H1 (cell line): ENCODE results near the gene SMARCD2. TPM values are rescaled to one million over a fixed set of nuclear protein-coding genes. Genes with fewer than 3 reads are reported as not detected.

Source experiments
- BACH1 ChIP-seq: IDR thresholded peaks from 2 replicates; pipeline ENCODE4 v1.6.1; 2012; ENCODE audit warnings: low read length, improper control_type of control experiment
- CHD2 ChIP-seq: IDR thresholded peaks from 2 replicates; pipeline ENCODE4 v1.6.1; 2012; ENCODE audit warnings: low read length, improper control_type of control experiment
- CREB1 ChIP-seq: IDR thresholded peaks from 2 replicates; pipeline ENCODE4 v1.6.1; 2012; ENCODE audit warnings: inconsistent platforms
- GABPA ChIP-seq: IDR thresholded peaks from 2 replicates; pipeline ENCODE4 v1.6.1; 2011; ENCODE audit warnings: mild to moderate bottlenecking, low read length, moderate library complexity, borderline replicate concordance; ENCODE audit not compliant: insufficient read depth
- GTF2F1 ChIP-seq: IDR thresholded peaks from 2 replicates; pipeline ENCODE4 v1.6.1; 2012; ENCODE audit warnings: low read depth, low read length, improper control_type of control experiment, borderline replicate concordance
- JUN ChIP-seq: IDR thresholded peaks from 2 replicates; pipeline ENCODE4 v1.6.1; 2011; ENCODE audit warnings: low read depth, mild to moderate bottlenecking, improper control_type of control experiment, low read length
- RBBP5 ChIP-seq: IDR thresholded peaks from 2 replicates; pipeline ENCODE4 v1.7.1; 2012; ENCODE audit warnings: low read depth, mild to moderate bottlenecking, inconsistent platforms, low read length, moderate library complexity, borderline replicate concordance
- RNF2 ChIP-seq: fragments of 200-900, 300-1000 bp; sonication (generic); IDR thresholded peaks from 2 replicates; pipeline ENCODE4 v1.7.1; 2016; ENCODE audit warnings: borderline replicate concordance, low read depth, mild to moderate bottlenecking, antibody characterized with exemption, low read length; ENCODE audit not compliant: poor library complexity, severe bottlenecking; ENCODE audit errors: missing control alignments
- RXRA ChIP-seq: IDR thresholded peaks from 2 replicates; pipeline ENCODE4 v1.6.1; 2011; ENCODE audit warnings: low read depth, mild to moderate bottlenecking, low read length, moderate library complexity; ENCODE audit not compliant: insufficient read depth
- SAP30 ChIP-seq: fragments of 300-600 bp; sonication (generic); IDR thresholded peaks from 2 replicates; pipeline ENCODE4 v1.7.1; 2012; ENCODE audit warnings: low read length, moderate library complexity, mild to moderate bottlenecking, inconsistent platforms; ENCODE audit not compliant: insufficient read depth, insufficient replicate concordance
- SIX5 ChIP-seq: IDR thresholded peaks from 2 replicates; pipeline ENCODE4 v1.6.1; 2011; ENCODE audit warnings: mild to moderate bottlenecking, low read depth, low read length
- SRF ChIP-seq: IDR thresholded peaks from 2 replicates; pipeline ENCODE4 v1.6.1; 2011; ENCODE audit warnings: mild to moderate bottlenecking, low read depth, low read length, moderate library complexity
- polyA plus RNA-seq, 7 experiments: library from polyadenylated mRNA; depleted of rRNA in 3 of 7; stranded (reverse) in 5 of 7; unstranded in 2 of 7; fragments of >200 nt in 5 of 7; fragments of 200-250 nt in 2 of 7; gene quantifications; 1 replicate in 5 of 7; 2 replicates in 1 of 7; 4 replicates in 1 of 7; pipeline versions ENCODE4 v1.2.1 to v1.2.3, GENCODE V29; 2011 to 2013; ENCODE audit warnings: missing spikeins in 2 of 7, mixed read lengths in 2 of 7
- total RNA-seq: library from RNA; stranded (reverse); fragmentation: NEBNext Ultra II Directional; extraction: Animal tissue kit (Norgen Biotek cat#: 25700); gene quantifications from 2 replicates; pipeline ENCODE4 v1.2.1, GENCODE V29; 2021

SMARCD2 gene
- total and polyA plus RNA-seq, 2 of the 8 experiments (the other 6 are each of a cell fraction or from before 2014, with no cell fraction given), result 90.0 to 92.2 TPM

- TF ChIP-seq RXRA (no peak), RNF2 (no peak), JUN (no peak), SAP30 (peak; percentile 63), GABPA (no peak), RBBP5 (no peak), CHD2 (0 out of 2 replicates have a peak, but pooled peaks have one; percentile 4), BACH1 (no peak), SRF (no peak), GTF2F1 (no peak), SIX5 (no peak), CREB1 (no peak)
Observed at GRCh38 chr17:63826468-63827001, 15.9 kb downstream of the SMARCD2 start (continued).
